Fibroblast of pulmonary artery (primary cell): ENCODE measurements around the gene PHRF1.

Experiments used
- DNase-seq: peaks from one replicate; pipeline ENCODE4 v3.0.0-alpha.2; 2010; ENCODE audit warnings: low read depth
- H3K4me3 ChIP-seq: replicated peaks from 2 replicates; pipeline ENCODE4 v1.5.1; 2011; ENCODE audit warnings: low read depth, mild to moderate bottlenecking, control low read depth, low read length, moderate library complexity
- TF ChIP-seq, protein P1 (sequence below): IDR thresholded peaks from 2 replicates; pipeline ENCODE4 v1.5.1; 2011; ENCODE audit warnings: mild to moderate bottlenecking, control low read depth, low read length, inconsistent platforms; ENCODE audit errors: missing control alignments

The PHRF1 gene

GRCh38 chr11:656866-657265 lies 80.6 kb downstream of the PHRF1 start:
- DNase-seq: no peak
- TF ChIP-seq, protein P1, sequence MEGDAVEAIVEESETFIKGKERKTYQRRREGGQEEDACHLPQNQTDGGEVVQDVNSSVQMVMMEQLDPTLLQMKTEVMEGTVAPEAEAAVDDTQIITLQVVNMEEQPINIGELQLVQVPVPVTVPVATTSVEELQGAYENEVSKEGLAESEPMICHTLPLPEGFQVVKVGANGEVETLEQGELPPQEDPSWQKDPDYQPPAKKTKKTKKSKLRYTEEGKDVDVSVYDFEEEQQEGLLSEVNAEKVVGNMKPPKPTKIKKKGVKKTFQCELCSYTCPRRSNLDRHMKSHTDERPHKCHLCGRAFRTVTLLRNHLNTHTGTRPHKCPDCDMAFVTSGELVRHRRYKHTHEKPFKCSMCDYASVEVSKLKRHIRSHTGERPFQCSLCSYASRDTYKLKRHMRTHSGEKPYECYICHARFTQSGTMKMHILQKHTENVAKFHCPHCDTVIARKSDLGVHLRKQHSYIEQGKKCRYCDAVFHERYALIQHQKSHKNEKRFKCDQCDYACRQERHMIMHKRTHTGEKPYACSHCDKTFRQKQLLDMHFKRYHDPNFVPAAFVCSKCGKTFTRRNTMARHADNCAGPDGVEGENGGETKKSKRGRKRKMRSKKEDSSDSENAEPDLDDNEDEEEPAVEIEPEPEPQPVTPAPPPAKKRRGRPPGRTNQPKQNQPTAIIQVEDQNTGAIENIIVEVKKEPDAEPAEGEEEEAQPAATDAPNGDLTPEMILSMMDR: no peak
- H3K4me3 ChIP-seq: no peak overlapping the region

DNA sequence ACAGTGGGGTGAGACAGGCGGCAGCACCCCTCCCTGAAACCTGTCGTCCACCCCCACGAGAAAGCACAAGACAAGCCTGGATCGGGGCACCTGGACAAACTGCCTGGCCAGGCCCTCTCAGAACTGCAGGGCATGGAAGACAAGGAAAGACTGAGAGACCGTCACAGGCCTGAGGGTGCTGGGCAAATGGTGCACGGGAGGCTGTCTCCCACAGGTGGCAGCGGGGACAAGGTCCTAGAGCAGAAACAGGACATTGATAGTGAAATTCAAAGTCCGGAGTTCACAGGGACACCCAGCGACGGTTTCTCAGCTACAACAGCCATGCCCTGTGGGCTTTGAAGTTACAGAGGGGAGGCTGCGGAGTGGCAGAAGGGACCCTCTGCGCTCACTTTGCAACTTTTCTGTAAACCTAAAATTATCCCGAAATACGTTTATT lies 81.4 kb downstream of the PHRF1 start:
- H3K4me3 ChIP-seq: no peak overlapping the region
- TF ChIP-seq, protein P1: no peak
- DNase-seq: no peak

DNA sequence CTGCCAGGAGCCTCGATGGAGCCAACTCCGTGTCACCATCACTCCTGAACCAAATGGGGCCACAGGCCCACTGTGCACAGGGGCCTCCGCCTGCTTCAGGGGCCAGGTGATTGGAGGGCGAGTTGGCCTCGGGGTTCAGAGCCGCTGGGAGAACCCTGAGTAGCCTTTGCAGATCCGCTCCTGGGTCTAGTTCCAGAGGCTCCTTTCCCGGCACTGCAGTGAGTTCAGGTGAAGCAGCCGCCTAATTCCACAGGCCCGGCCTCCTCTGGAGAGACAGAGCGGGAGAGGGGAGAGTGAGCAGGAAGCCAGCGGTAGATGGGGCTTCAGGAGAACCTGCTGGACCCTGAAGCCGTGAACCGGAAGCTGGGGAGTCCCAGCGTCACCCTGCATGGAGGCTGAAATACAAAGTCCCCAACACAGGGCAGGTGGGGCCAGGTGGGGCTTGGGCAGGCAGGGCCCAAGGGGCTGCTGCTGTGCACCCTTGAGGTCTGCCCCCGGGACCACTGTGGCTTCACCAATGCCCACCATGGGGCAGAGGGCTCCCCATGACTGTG lies 83.3 kb downstream of the PHRF1 start:
- no peak for DNase-seq
- H3K4me3 ChIP-seq: no peak overlapping the region
- TF ChIP-seq, protein P1: no peak

DNA sequence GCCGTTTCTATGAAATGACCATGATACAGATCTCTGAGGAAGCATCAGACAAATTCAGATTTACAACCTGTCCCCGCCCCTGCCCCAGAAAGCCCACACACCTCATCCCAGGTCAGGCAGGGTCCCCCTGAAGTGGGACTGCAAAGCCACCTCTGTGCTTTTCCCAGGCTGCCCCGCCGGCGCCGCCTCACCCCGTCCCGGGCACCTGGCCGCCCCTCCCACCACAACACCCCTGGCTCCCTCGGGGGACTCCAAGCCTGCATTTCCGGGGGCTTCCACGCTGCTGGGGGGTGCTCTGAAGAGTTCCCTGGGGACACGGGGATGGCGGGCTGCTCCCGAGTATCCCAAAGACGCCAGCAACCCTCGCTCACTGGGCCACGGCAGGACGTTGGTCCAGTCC lies 84.0 kb downstream of the PHRF1 start:
- TF ChIP-seq, protein P1: no peak
- no peak for DNase-seq
- H3K4me3 ChIP-seq: no peak overlapping the region

GRCh38 chr11:660681-661444 lies 84.6 kb downstream of the PHRF1 start:
- no peak for DNase-seq
- TF ChIP-seq, protein P1: no peak
- H3K4me3 ChIP-seq: no peak overlapping the region
